OCI-LY3 (cell line): ENCODE data around the gene ACER2.
A peak's percentile ranks its signal among the peaks of the same experiment; 100 is the strongest.

Experiments used
- H2AFZ ChIP-seq: fragments of 200-600, 300-600 bp; shearing (Covaris generic); 2 replicates; pipeline ENCODE4 v1.6.0; 2014; ENCODE audit warnings: antibody characterized with exemption, low read depth, low read length
- H3K27ac ChIP-seq: fragments of 200-600, 300-600 bp; sonication (generic); 2 replicates; pipeline ENCODE4 v1.5.1; 2014; ENCODE audit warnings: mild to moderate bottlenecking, low read length, moderate library complexity, mixed read lengths
- H3K27me3 ChIP-seq: fragments of 200-600, 300-600 bp; sonication (generic); 2 replicates; pipeline ENCODE4 v1.6.1; 2014; ENCODE audit warnings: low read depth, low read length, mixed read lengths
- H3K36me3 ChIP-seq: fragments of 200-600, 300-600 bp; sonication (generic); replicated peaks from 2 replicates; pipeline ENCODE3; 2014; ENCODE audit warnings: low read depth, low read length, mixed read lengths
- H3K4me1 ChIP-seq: fragments of 300-600, 200-600 bp; sonication (generic); 2 replicates; pipeline ENCODE4 v1.6.1; 2014; ENCODE audit warnings: low read length, mixed read lengths
- H3K4me2 ChIP-seq: fragments of 200-600, 300-600 bp; sonication (generic); 2 replicates; pipeline ENCODE4 v1.6.1; 2014; ENCODE audit warnings: low read length, mixed read lengths
- H3K4me3 ChIP-seq: fragments of 300-600, 200-600 bp; sonication (generic); 2 replicates; pipeline ENCODE4 v1.5.1; 2014; ENCODE audit warnings: antibody characterized with exemption, mild to moderate bottlenecking, low read length, moderate library complexity
- H3K79me2 ChIP-seq: fragments of 300-600, 200-600 bp; shearing (Covaris generic); 2 replicates; pipeline ENCODE4 v1.6.1; 2014; ENCODE audit warnings: mild to moderate bottlenecking, low read length, mixed read lengths
- H3K9ac ChIP-seq: fragments of 300-600, 200-600 bp; shearing (Covaris generic); 2 replicates; pipeline ENCODE4 v1.6.0; 2014; ENCODE audit warnings: mild to moderate bottlenecking, low read length, moderate library complexity
- H3K9me3 ChIP-seq: fragments of 200-600, 300-600 bp; shearing (Covaris generic); 2 replicates; pipeline ENCODE4 v1.6.1; 2014; ENCODE audit warnings: low read length, mixed read lengths; ENCODE audit not compliant: insufficient read depth
- H4K20me1 ChIP-seq: fragments of 200-600, 300-600 bp; sonication (generic); 2 replicates; pipeline ENCODE4 v1.6.1; 2016; ENCODE audit warnings: low read length, mixed read lengths; ENCODE audit not compliant: insufficient read depth
- EZH2phosphoT487 ChIP-seq: fragments of 200-600 bp; shearing (Covaris generic); IDR thresholded peaks from 2 replicates; pipeline ENCODE4 v1.6.1; 2018; ENCODE audit warnings: antibody characterized with exemption, mixed run types, low read depth
- TF ChIP-seq, protein P1 (sequence below): fragments of 200-600, 300-600 bp; sonication (generic); IDR thresholded peaks from 2 replicates; pipeline ENCODE4 v1.5.1; 2014; ENCODE audit warnings: antibody characterized with exemption, low read length, low read depth

Gene ACER2

DNA sequence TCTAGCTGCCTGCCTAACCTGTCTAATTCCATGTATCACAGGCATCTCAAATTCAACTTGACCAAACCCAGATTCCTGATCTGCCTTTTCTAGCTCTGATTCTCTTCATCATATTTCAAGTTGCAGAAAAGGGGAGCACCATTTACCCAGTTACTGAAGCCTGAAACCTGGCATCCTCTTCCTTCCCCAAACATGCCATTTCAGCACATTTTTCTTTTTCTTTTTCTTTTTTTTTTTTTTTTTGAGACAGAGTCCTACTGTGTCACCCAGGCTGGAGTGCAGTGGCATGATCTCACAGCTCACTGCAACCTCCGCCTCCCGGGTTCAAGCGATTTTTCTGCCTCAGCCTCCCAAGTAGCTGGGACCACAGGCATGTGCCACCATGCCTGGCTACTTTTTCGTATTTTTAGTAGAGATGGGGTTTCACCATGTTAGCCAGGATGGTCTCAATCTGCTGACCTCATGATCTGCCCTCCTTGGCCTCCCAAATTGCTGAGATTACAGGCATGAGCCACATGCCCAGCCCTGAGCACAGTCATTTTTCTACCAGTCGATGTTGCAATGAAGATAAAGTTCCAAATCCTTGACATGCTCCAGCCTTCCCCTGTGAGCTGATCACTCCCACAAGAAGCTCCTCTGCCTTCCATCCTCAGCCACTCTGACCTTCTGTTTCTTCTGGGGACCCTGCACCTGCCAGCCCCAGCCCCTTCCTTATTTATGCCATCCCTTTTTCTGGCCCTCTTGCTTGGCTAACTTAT lies 32.2 kb downstream of the ACER2 start:
- H3K36me3 ChIP-seq = no peaks in the 10 kb centered on the region
- H2AFZ ChIP-seq = peak overlapping the region; percentile 90
- TF ChIP-seq, protein P1, sequence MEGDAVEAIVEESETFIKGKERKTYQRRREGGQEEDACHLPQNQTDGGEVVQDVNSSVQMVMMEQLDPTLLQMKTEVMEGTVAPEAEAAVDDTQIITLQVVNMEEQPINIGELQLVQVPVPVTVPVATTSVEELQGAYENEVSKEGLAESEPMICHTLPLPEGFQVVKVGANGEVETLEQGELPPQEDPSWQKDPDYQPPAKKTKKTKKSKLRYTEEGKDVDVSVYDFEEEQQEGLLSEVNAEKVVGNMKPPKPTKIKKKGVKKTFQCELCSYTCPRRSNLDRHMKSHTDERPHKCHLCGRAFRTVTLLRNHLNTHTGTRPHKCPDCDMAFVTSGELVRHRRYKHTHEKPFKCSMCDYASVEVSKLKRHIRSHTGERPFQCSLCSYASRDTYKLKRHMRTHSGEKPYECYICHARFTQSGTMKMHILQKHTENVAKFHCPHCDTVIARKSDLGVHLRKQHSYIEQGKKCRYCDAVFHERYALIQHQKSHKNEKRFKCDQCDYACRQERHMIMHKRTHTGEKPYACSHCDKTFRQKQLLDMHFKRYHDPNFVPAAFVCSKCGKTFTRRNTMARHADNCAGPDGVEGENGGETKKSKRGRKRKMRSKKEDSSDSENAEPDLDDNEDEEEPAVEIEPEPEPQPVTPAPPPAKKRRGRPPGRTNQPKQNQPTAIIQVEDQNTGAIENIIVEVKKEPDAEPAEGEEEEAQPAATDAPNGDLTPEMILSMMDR = no peak
- TF ChIP-seq EZH2phosphoT487 = no peak
- H3K27me3 ChIP-seq = no peaks in the 10 kb centered on the region
- H3K4me3 ChIP-seq = peak overlapping the region; percentile 72
- peak overlapping the region; percentile 84 for H3K4me2 ChIP-seq
- H3K9ac ChIP-seq = peak overlapping the region; percentile 53; the same call in 1 of the 2 replicates
- H3K4me1 ChIP-seq = peaks cover 12% of the 10 kb centered on the region
- no peaks in the 10 kb centered on the region for H3K79me2 ChIP-seq
- no peaks in the 10 kb centered on the region for H4K20me1 ChIP-seq
- H3K27ac ChIP-seq = no peak overlapping the region
- no peaks in the 10 kb centered on the region for H3K9me3 ChIP-seq

DNA sequence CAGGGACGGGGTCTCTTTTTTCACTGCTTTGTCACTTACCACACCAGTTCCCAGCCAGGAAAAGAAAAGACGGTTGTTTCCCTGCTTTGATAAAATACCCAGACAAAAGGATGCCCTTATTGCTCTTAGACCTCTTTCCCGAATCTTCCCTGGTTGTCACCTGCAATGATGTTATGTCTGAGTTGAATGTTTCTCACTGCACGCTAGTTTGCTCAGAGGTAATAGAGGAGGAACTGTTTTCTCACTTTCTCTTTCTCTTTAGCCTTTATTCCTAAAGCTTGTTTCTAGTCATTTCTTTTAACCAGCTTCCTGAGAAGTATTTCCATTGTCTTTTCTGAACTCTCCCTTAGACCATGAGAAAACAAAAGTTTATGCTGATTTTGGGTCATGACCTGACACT lies 32.9 kb downstream of the ACER2 start:
- Histone ChIP-seq H3K36me3 (no peaks in the 10 kb centered on the region), H3K4me1 (peaks cover 12% of the 10 kb centered on the region), H4K20me1 (no peaks in the 10 kb centered on the region), H3K9me3 (no peaks in the 10 kb centered on the region), H3K4me3 (peak overlapping the region; percentile 72), H3K4me2 (peak overlapping the region; percentile 84), H3K27me3 (no peaks in the 10 kb centered on the region), H3K79me2 (no peaks in the 10 kb centered on the region), H3K9ac (peak overlapping the region; percentile 53), H3K27ac (no peak overlapping the region), H2AFZ (peak overlapping the region; percentile 90)
- TF ChIP-seq, protein P1 = no peak
- no peak for TF ChIP-seq EZH2phosphoT487

DNA sequence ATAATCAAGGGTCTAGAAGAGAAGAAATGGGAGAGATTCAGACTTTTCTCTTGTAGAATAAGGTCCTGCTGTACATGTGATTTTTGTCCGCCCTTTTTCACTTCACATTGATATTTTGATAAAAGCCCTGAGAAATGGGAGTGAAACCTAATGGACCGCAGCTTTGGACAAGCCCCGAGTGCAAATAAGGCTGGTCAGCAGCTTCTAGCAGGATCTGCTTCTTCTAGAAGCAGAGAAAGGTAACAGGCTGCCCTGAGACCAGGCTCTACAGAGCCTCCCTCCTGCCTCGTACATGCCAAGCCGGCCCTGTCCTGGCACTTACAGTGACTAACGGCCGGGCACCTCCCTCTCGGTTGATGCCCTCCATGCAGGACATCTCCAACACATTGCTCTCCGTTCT lies 33.4 kb downstream of the ACER2 start:
- Histone ChIP-seq H3K27me3 (no peaks in the 10 kb centered on the region), H3K9me3 (no peaks in the 10 kb centered on the region), H3K36me3 (no peaks in the 10 kb centered on the region), H3K4me1 (peaks cover 12% of the 10 kb centered on the region), H3K79me2 (no peaks in the 10 kb centered on the region), H3K4me2 (peak overlapping the region; percentile 84), H4K20me1 (no peaks in the 10 kb centered on the region), H2AFZ (peak overlapping the region; percentile 90), H3K27ac (no peak overlapping the region), H3K4me3 (peak overlapping the region; percentile 72), H3K9ac (peak overlapping the region; percentile 53)
- TF ChIP-seq EZH2phosphoT487 = no peak
- TF ChIP-seq, protein P1 = no peak

DNA sequence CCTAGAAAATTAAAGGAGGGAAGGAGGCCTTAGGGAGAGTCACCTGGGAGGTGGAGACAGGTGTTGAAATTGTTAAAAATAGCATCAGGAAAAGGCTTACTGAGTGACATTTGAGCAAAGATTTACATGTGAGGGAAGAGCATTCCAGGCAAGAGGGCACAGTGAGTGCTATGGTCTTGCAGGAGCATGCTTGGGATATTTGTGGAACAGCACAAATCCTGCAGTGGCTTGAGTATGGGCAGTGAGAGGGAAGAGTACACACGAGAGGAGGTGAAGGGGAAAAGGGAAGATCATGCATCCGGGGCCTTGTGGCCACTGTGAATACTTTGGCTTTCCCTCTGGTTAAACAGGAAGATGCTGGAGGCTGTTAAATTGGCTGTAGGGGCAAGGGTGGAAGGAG lies 36.6 kb downstream of the ACER2 start:
- Histone ChIP-seq H3K36me3 (no peaks in the 10 kb centered on the region), H3K4me1 (peaks cover 12% of the 10 kb centered on the region), H3K4me2 (no peak overlapping the region), H4K20me1 (no peaks in the 10 kb centered on the region), H3K4me3 (no peak overlapping the region), H3K79me2 (no peaks in the 10 kb centered on the region), H3K27ac (no peak overlapping the region), H3K27me3 (no peaks in the 10 kb centered on the region), H3K9ac (no peak overlapping the region), H3K9me3 (no peaks in the 10 kb centered on the region), H2AFZ (no peak overlapping the region)
- TF ChIP-seq EZH2phosphoT487 = no peak
- TF ChIP-seq, protein P1 = no peak
